ENCODE measurements around the gene DNAH11. TPM values are rescaled to one million over a fixed set of nuclear protein-coding genes. Genes with fewer than 3 reads are reported as not detected.

The DNAH11 gene
- total RNA-seq, 4 donors from 2014 or later = 0.20 to 2.5 (median 0.71) TPM

GRCh38 chr7:21620054-21620453, 77.2 kb downstream of the DNAH11 start:
- DNase-seq (ENCODE audit: low spot score in 2 of 2) = no peak
- TF ChIP-seq CTCF (IDR thresholded peaks at IDR 0.05) = no peak
- TF ChIP-seq POLR2A (IDR thresholded peaks at IDR 0.05) = no peak
- TF ChIP-seq EP300 (IDR thresholded peaks at IDR 0.05) = no peak
- H3K4me1 ChIP-seq = no peaks in the 10 kb centered on the region
- no peak overlapping the region for H3K4me3 ChIP-seq
- H3K9me3 ChIP-seq = no peaks in the 10 kb centered on the region
- H3K27me3 ChIP-seq = no peaks in the 10 kb centered on the region
- WGBS, 2 donors = 72 to 78% methylated on average over 2 of the region's 2 CpGs
- H3K36me3 ChIP-seq = no peaks in the 10 kb centered on the region
- no peak overlapping the region for H3K27ac ChIP-seq

GRCh38 chr7:21624320-21624719, 81.5 kb downstream of the DNAH11 start:
- Histone ChIP-seq H3K36me3 (no peaks in the 10 kb centered on the region), H3K27me3 (no peaks in the 10 kb centered on the region), H3K4me1 (no peaks in the 10 kb centered on the region), H3K27ac (no peak overlapping the region), H3K9me3 (no peaks in the 10 kb centered on the region), H3K4me3 (no peak overlapping the region)
- no peak for TF ChIP-seq EP300 (IDR thresholded peaks at IDR 0.05)
- no peak for DNase-seq (ENCODE audit: low spot score in 2 of 2)

GRCh38 chr7:21636694-21637093, 93.9 kb downstream of the DNAH11 start:
- H3K9me3 ChIP-seq = peaks cover 0 to 4% (median 0%) of the 10 kb centered on the region in 4 donors
- no peak overlapping the region for H3K4me3 ChIP-seq
- no peaks in the 10 kb centered on the region for H3K4me1 ChIP-seq
- WGBS, 2 donors = 65 to 77% methylated on average over 4 of the region's 4 CpGs
- TF ChIP-seq EP300 (IDR thresholded peaks at IDR 0.05) (no peak), CTCF (IDR thresholded peaks at IDR 0.05) (no peak), POLR2A (IDR thresholded peaks at IDR 0.05) (no peak)
- no peaks in the 10 kb centered on the region for H3K36me3 ChIP-seq
- no peak for DNase-seq (ENCODE audit: low spot score in 2 of 2)
- no peak overlapping the region for H3K27ac ChIP-seq
- no peaks in the 10 kb centered on the region for H3K27me3 ChIP-seq

GRCh38 chr7:21639206-21639868, 96.5 kb downstream of the DNAH11 start:
- DNase-seq (ENCODE audit: low spot score in 2 of 2) = no peak
- 85 to 86% methylated on average over 3 of the region's 3 CpGs for WGBS, 2 donors
- H3K4me1 ChIP-seq = no peaks in the 10 kb centered on the region
- TF ChIP-seq CTCF (IDR thresholded peaks at IDR 0.05) = no peak
- no peaks in the 10 kb centered on the region for H3K9me3 ChIP-seq
- no peak overlapping the region for H3K4me3 ChIP-seq
- no peak overlapping the region for H3K27ac ChIP-seq
- H3K27me3 ChIP-seq = no peaks in the 10 kb centered on the region
- H3K36me3 ChIP-seq = no peaks in the 10 kb centered on the region

- Histone ChIP-seq H3K9me3 (no peaks in the 10 kb centered on the region), H3K27ac (no peak overlapping the region), H3K4me1 (no peaks in the 10 kb centered on the region), H3K27me3 (no peaks in the 10 kb centered on the region), H3K36me3 (no peaks in the 10 kb centered on the region), H3K4me3 (no peak overlapping the region)
- TF ChIP-seq EP300 (IDR thresholded peaks at IDR 0.05) (no peak), POLR2A (IDR thresholded peaks at IDR 0.05) (no peak), CTCF (IDR thresholded peaks at IDR 0.05) (no peak)
- 64 to 73% methylated on average over 2 of the region's 2 CpGs for WGBS, 2 donors
- DNase-seq (ENCODE audit: low spot score in 2 of 2) = no peak
These were observed 97.3 kb downstream of the DNAH11 start for GRCh38 chr7:21640105-21640504.

- Histone ChIP-seq H3K36me3 (no peaks in the 10 kb centered on the region), H3K9me3 (no peaks in the 10 kb centered on the region), H3K4me1 (no peaks in the 10 kb centered on the region), H3K27ac (no peak overlapping the region), H3K27me3 (no peaks in the 10 kb centered on the region), H3K4me3 (no peak overlapping the region)
- no peak for DNase-seq (ENCODE audit: low spot score in 2 of 2)
- WGBS, 2 donors = 81% methylated on average over 4 of the region's 4 CpGs
- TF ChIP-seq EP300 (IDR thresholded peaks at IDR 0.05) (no peak), CTCF (IDR thresholded peaks at IDR 0.05) (no peak), POLR2A (IDR thresholded peaks at IDR 0.05) (no peak)
These were observed 98.7 kb downstream of the DNAH11 start for GRCh38 chr7:21641546-21641945.

All from tibial nerve (tissue), 4 donors.